Upper lobe of right lung (tissue), 1 donor: Measurements from ENCODE around the gene AGXT2. TPM values are rescaled to one million over a fixed set of nuclear protein-coding genes. Genes with fewer than 3 reads are reported as not detected.
A peak's percentile ranks its signal among the peaks of the same experiment; 100 is the strongest.

ENCODE experiments used
- ATAC-seq: fragments of 200-7000 bp; cut with Tn5 transposase; one replicate; pipeline ENCODE4 v1.9.1; 2020; ENCODE audit warnings: mild to moderate bottlenecking, moderate library complexity
- DNase-seq: peaks from one replicate; pipeline ENCODE4 v3.0.0-alpha.2; 2020
- H3K27ac ChIP-seq: fragments of 200-600 bp; one replicate; pipeline ENCODE4 v1.8.0; 2022
- H3K27me3 ChIP-seq: fragments of 200-600 bp; one replicate; pipeline ENCODE4 v1.8.0; 2022; ENCODE audit warnings: mild to moderate bottlenecking
- H3K36me3 ChIP-seq: fragments of 200-600 bp; one replicate; pipeline ENCODE4 v1.8.0; 2022
- H3K4me1 ChIP-seq: fragments of 200-600 bp; one replicate; pipeline ENCODE4 v1.8.0; 2022
- H3K4me3 ChIP-seq: fragments of 200-600 bp; one replicate; pipeline ENCODE4 v1.8.0; 2022; ENCODE audit warnings: mild to moderate bottlenecking
- H3K9me3 ChIP-seq: fragments of 200-600 bp; one replicate; pipeline ENCODE4 v1.8.0; 2022
- CTCF ChIP-seq: fragments of 200-600 bp; IDR thresholded peaks from one replicate; pipeline ENCODE4 v1.8.0; 2022; ENCODE audit warnings: antibody characterized with exemption
- intact Hi-C: fragments of 100-400 bp; cut with DNase I; formaldehyde crosslinking; loops from one replicate; pipeline ENCODE4 v1.11.0; 2022
- total RNA-seq: library from RNA; stranded (reverse); fragmentation: NEBNext Ultra II Directional; extraction: Animal tissue kit (Norgen Biotek cat#: 25700); gene quantifications from one replicate; pipeline ENCODE4 v1.2.1, GENCODE V29; 2021
- donor health status: DM: no; HTN: yes; CAD: no; lungs with severe emphysema.

The AGXT2 gene
- total RNA-seq, 1 donor from 2014 or later, result not detected

GRCh38 chr5:35082530-35082929 is 34.8 kb upstream of the AGXT2 start:
- H3K4me1 ChIP-seq, result no peaks in the 10 kb centered on the region

GRCh38 chr5:35081134-35081533 is 33.4 kb upstream of the AGXT2 start:
- H3K27ac ChIP-seq, result no peak overlapping the region
- H3K36me3 ChIP-seq, result no peaks in the 10 kb centered on the region
- H3K9me3 ChIP-seq, result no peaks in the 10 kb centered on the region
- H3K4me3 ChIP-seq, result no peak overlapping the region
- no peaks in the 10 kb centered on the region for H3K27me3 ChIP-seq
- no peaks in the 10 kb centered on the region for H3K4me1 ChIP-seq
- no peak for DNase-seq
- no peak for ATAC-seq
- intact Hi-C loops, result loop anchor here (10.0 kb wide), 1 partner anchor 844 kb away; no protein-coding TSS in a partner anchor
- TF ChIP-seq CTCF, result no peak

More at GRCh38 chr5:35082530-35082929, 34.8 kb upstream of the AGXT2 start:
- H3K27me3 ChIP-seq, result no peaks in the 10 kb centered on the region
- intact Hi-C loops, result loop anchor here (10.0 kb wide), 1 partner anchor 842 kb away; no protein-coding TSS in a partner anchor
- H3K4me3 ChIP-seq, result no peak overlapping the region
- no peaks in the 10 kb centered on the region for H3K36me3 ChIP-seq
- DNase-seq, result no peak
- no peak for ATAC-seq
- no peaks in the 10 kb centered on the region for H3K9me3 ChIP-seq
- H3K27ac ChIP-seq, result no peak overlapping the region
- TF ChIP-seq CTCF, result no peak

GRCh38 chr5:35073160-35073559 is 25.4 kb upstream of the AGXT2 start:
- Histone ChIP-seq H3K27me3 (no peaks in the 10 kb centered on the region), H3K9me3 (no peaks in the 10 kb centered on the region), H3K36me3 (no peaks in the 10 kb centered on the region), H3K27ac (no peak overlapping the region), H3K4me3 (no peak overlapping the region), H3K4me1 (no peaks in the 10 kb centered on the region)
- ATAC-seq, result no peak
- TF ChIP-seq CTCF, result no peak
- intact Hi-C loops, result no loop called here
- no peak for DNase-seq

GRCh38 chr5:35069188-35069587 is 21.4 kb upstream of the AGXT2 start:
- Histone ChIP-seq H3K36me3 (no peaks in the 10 kb centered on the region), H3K4me1 (no peaks in the 10 kb centered on the region), H3K9me3 (no peaks in the 10 kb centered on the region), H3K27ac (no peak overlapping the region), H3K27me3 (no peaks in the 10 kb centered on the region), H3K4me3 (no peak overlapping the region)
- no peak for DNase-seq
- TF ChIP-seq CTCF, result no peak
- intact Hi-C loops, result no loop called here
- ATAC-seq, result no peak

- Histone ChIP-seq H3K9me3 (no peaks in the 10 kb centered on the region), H3K27me3 (no peaks in the 10 kb centered on the region), H3K4me1 (peaks cover 5% of the 10 kb centered on the region), H3K4me3 (no peak overlapping the region), H3K27ac (no peak overlapping the region), H3K36me3 (no peaks in the 10 kb centered on the region)
- intact Hi-C loops, result no loop called here
- TF ChIP-seq CTCF, result no peak
- ATAC-seq, result no peak
- no peak for DNase-seq
Observed at GRCh38 chr5:35067985-35068384, 20.2 kb upstream of the AGXT2 start.

GRCh38 chr5:35066260-35066795 is 18.6 kb upstream of the AGXT2 start:
- DNase-seq (no peak), ATAC-seq (peak; percentile 61)
- Histone ChIP-seq H3K4me1 (peaks cover 6% of the 10 kb centered on the region), H3K4me3 (no peak overlapping the region), H3K9me3 (no peaks in the 10 kb centered on the region), H3K27me3 (no peaks in the 10 kb centered on the region), H3K36me3 (no peaks in the 10 kb centered on the region), H3K27ac (no peak overlapping the region)
- no peak for TF ChIP-seq CTCF
- intact Hi-C loops, result no loop called here
